Measurements from ENCODE around the gene AK4.

Gene AK4

DNA sequence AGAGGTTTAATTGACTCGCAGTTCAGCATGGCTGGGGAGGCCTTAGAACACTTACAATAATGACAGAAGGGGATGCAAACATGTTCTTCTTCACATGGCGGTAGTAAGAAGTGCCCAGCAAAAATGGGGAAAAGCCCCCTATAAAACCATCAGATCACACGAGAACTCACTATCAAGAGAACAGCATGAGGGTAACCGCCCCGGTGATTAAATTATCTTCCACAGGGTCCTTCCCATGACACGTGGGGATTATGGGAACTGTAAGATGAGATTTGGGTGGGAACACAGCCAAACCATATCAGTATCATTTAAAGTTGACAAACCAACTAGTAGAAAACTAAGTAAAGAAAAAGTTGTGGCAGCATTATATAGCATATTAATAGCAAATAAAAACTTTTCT lies 90.0 kb downstream of the AK4 start:
- in situ Hi-C loops (cut with MboI; ENCODE audit: low sequenced_read_pairs, unreplicated experiment) = loop anchor here (10.0 kb wide), 1 partner anchor 457 kb away; no protein-coding TSS in a partner anchor
- TF ChIP-seq, protein P1, sequence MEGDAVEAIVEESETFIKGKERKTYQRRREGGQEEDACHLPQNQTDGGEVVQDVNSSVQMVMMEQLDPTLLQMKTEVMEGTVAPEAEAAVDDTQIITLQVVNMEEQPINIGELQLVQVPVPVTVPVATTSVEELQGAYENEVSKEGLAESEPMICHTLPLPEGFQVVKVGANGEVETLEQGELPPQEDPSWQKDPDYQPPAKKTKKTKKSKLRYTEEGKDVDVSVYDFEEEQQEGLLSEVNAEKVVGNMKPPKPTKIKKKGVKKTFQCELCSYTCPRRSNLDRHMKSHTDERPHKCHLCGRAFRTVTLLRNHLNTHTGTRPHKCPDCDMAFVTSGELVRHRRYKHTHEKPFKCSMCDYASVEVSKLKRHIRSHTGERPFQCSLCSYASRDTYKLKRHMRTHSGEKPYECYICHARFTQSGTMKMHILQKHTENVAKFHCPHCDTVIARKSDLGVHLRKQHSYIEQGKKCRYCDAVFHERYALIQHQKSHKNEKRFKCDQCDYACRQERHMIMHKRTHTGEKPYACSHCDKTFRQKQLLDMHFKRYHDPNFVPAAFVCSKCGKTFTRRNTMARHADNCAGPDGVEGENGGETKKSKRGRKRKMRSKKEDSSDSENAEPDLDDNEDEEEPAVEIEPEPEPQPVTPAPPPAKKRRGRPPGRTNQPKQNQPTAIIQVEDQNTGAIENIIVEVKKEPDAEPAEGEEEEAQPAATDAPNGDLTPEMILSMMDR (IDR thresholded peaks at IDR 0.05; ENCODE audit: borderline replicate concordance, control extremely low read depth, extremely low read depth, insufficient read depth, missing control alignments) = no peak
- no peak for DNase-seq (ENCODE audit: low spot score)

DNA sequence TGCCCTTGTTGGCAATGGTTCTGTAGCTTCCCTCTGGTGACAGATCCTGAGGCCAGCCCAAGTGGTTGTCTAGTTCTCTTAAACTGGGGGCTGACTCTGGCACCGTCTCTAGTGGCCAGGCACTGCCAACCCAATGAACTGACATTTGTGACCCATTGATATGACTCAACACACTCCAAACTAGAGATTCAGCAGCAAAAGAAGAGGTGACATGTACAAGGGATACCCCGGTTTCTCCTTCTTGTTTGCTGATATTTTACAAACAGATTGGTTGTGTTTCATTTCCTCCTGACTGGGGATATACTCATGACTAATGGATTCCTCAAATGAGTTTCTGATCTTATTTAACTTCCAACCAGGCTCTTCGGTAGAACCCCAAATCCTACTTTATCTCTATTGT lies 95.5 kb downstream of the AK4 start:
- TF ChIP-seq, protein P1 (IDR thresholded peaks at IDR 0.05; ENCODE audit: borderline replicate concordance, control extremely low read depth, extremely low read depth, insufficient read depth, missing control alignments) = no peak
- in situ Hi-C loops (cut with MboI; ENCODE audit: low sequenced_read_pairs, unreplicated experiment) = no loop called here
- no peak for DNase-seq (ENCODE audit: low spot score)

DNA sequence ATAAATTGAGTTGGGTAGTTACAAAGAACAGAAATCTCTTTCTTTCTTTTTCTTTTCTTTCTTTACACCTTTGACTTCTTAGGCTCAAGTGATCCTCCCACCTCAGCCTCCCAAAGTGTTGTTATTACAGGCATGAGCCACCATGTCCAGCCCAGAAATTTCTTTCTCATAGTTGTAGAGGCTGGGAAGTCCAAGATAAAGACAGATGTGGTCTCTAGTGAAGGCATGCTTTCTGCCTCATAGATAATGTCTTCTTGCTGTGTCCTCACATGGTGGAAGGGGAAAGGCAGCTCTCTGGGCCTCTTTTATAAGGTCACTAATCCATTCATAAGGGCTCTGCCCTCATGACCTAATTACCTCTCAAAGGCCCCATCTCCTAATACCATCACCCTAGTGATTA lies 97.3 kb downstream of the AK4 start:
- no peak for DNase-seq (ENCODE audit: low spot score)
- TF ChIP-seq, protein P1 (IDR thresholded peaks at IDR 0.05; ENCODE audit: borderline replicate concordance, control extremely low read depth, extremely low read depth, insufficient read depth, missing control alignments) = no peak
- in situ Hi-C loops (cut with MboI; ENCODE audit: low sequenced_read_pairs, unreplicated experiment) = no loop called here

DNA sequence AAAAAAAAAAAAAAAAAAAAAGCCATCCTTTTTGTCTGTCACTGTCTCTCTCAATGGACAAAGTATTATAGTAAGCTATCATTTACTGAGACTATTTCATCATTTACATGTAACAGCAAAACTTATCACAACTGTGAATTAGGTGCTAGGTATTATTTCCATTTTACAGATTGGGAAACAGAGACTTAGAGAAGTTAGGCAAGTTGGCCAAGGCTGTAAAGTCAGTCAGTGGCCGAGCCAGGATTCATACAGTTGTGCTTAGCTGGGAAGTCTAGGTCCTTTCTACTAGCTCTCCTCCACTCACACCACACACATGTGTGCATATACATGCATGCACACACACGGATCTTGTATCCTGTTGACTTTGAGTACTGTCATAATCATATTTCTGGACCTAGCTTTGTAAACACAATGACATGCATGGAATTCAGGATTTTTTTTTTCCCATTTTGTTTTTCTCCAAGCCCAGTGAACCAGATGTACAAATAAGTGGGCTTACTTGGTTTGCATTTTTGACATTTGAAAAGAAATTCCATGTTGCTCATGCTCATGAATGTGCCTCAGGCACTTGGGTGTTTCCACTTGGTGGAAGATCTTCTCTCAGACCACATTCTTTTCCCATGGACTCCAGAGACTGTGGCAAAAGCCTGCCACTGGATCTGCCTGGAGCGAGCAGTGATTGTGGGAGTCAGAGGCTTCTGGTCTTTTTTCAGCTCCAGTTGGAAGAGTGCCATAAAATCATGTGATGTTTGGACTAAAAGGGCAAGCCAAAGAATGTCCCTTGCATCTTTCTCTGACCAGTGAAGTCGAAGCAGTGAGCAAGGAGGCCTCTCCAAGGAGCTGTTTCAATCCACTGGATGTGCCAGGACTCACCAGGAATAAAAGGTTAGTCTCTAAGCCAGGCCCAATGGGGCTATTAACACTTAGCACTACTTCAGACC lies 99.7 kb downstream of the AK4 start:
- TF ChIP-seq, protein P1 (IDR thresholded peaks at IDR 0.05; ENCODE audit: borderline replicate concordance, control extremely low read depth, extremely low read depth, insufficient read depth, missing control alignments) = no peak
- in situ Hi-C loops (cut with MboI; ENCODE audit: low sequenced_read_pairs, unreplicated experiment) = no loop called here
- DNase-seq (ENCODE audit: low spot score) = no peak

DNA sequence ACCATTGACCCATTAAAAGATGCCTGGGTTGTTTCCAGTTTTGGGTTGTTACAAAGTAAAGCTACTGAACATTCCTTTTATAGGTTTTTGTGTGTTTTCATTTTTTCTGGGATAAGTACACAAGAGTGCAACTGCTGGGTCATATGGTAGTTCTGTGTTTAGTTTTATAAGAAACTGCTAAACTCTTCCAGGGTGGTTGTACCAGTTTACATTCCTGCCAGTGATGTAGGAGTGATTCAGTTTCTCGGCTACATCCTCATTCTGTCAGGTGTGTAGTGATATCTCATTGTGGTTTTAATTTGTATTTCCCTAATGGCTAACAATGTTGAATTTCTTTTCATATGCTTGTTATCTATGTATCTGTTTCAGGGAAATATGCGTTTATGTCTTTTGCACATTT lies 102.8 kb downstream of the AK4 start:
- DNase-seq (ENCODE audit: low spot score) = no peak
- in situ Hi-C loops (cut with MboI; ENCODE audit: low sequenced_read_pairs, unreplicated experiment) = no loop called here

DNA sequence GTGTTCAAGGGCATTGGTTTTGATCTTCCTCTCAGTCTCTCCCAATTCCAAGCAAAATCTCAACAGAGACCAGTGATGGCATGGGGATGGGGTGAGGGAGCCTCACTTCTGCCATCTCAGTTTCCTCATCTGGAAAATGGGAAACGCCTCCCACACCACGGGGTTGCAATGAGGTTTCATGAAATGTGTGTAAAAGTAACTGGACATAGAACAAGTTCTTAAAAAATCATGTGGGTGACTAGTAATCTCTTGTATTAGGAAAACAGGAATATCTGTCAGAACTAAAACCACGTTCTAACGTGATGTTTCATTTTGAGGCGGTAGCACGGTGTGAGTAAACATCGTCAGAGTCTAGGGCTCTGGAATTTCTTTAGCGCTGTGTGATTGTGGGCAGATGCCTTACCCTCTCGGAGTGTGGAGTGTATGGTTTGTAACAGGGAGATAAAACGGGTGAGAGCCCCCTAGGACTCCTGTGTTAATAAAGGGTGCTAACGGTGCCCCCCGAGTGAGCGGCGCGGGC lies 105.9 kb downstream of the AK4 start:
- TF ChIP-seq, protein P1 (IDR thresholded peaks at IDR 0.05; ENCODE audit: borderline replicate concordance, control extremely low read depth, extremely low read depth, insufficient read depth, missing control alignments) = no peak
- no peak for DNase-seq (ENCODE audit: low spot score)
- in situ Hi-C loops (cut with MboI; ENCODE audit: low sequenced_read_pairs, unreplicated experiment) = no loop called here

More for the DNA sequence above, 102.8 kb downstream of the AK4 start:
- TF ChIP-seq, protein P1 (IDR thresholded peaks at IDR 0.05; ENCODE audit: borderline replicate concordance, control extremely low read depth, extremely low read depth, insufficient read depth, missing control alignments) = no peak
